HL-60 (cell line): ENCODE results near the gene C6orf52.

Experiments
- TF ChIP-seq, protein P1 (sequence below): IDR thresholded peaks from one replicate; pipeline ENCODE4 v1.5.1; 2011; ENCODE audit warnings: low read length, control low read depth, inconsistent platforms; ENCODE audit not compliant: insufficient read depth
- TF ChIP-seq, protein P2 (sequence below): IDR thresholded peaks from 2 replicates; pipeline ENCODE4 v1.6.1; 2012; ENCODE audit warnings: low read depth; ENCODE audit not compliant: insufficient replicate concordance

DNA sequence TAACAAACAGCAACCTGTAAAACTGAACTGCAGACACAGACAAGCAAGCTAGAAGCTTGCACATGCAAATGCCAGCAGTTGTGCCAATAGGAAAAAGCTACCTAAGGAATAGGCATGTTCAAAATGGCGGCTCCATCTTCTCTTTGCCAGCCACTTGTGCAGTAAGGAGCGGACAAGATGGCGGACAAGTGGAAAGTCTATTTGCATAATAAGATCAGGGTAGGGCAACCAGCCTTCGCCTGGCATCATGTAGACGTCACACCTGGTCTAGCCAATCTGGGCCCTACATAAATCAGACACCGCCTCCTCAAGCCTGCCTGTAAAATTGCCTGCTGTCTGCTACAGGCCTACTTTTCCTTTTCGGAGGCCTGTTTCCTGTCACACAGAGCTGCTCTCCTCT lies 18.0 kb downstream of the C6orf52 start:
- TF ChIP-seq, protein P1, sequence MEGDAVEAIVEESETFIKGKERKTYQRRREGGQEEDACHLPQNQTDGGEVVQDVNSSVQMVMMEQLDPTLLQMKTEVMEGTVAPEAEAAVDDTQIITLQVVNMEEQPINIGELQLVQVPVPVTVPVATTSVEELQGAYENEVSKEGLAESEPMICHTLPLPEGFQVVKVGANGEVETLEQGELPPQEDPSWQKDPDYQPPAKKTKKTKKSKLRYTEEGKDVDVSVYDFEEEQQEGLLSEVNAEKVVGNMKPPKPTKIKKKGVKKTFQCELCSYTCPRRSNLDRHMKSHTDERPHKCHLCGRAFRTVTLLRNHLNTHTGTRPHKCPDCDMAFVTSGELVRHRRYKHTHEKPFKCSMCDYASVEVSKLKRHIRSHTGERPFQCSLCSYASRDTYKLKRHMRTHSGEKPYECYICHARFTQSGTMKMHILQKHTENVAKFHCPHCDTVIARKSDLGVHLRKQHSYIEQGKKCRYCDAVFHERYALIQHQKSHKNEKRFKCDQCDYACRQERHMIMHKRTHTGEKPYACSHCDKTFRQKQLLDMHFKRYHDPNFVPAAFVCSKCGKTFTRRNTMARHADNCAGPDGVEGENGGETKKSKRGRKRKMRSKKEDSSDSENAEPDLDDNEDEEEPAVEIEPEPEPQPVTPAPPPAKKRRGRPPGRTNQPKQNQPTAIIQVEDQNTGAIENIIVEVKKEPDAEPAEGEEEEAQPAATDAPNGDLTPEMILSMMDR, result no peak
- TF ChIP-seq, protein P2, sequence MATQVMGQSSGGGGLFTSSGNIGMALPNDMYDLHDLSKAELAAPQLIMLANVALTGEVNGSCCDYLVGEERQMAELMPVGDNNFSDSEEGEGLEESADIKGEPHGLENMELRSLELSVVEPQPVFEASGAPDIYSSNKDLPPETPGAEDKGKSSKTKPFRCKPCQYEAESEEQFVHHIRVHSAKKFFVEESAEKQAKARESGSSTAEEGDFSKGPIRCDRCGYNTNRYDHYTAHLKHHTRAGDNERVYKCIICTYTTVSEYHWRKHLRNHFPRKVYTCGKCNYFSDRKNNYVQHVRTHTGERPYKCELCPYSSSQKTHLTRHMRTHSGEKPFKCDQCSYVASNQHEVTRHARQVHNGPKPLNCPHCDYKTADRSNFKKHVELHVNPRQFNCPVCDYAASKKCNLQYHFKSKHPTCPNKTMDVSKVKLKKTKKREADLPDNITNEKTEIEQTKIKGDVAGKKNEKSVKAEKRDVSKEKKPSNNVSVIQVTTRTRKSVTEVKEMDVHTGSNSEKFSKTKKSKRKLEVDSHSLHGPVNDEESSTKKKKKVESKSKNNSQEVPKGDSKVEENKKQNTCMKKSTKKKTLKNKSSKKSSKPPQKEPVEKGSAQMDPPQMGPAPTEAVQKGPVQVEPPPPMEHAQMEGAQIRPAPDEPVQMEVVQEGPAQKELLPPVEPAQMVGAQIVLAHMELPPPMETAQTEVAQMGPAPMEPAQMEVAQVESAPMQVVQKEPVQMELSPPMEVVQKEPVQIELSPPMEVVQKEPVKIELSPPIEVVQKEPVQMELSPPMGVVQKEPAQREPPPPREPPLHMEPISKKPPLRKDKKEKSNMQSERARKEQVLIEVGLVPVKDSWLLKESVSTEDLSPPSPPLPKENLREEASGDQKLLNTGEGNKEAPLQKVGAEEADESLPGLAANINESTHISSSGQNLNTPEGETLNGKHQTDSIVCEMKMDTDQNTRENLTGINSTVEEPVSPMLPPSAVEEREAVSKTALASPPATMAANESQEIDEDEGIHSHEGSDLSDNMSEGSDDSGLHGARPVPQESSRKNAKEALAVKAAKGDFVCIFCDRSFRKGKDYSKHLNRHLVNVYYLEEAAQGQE, result no peak
